HepG2 (cell line): ENCODE results near the gene KIAA0319L. TPM values are rescaled to one million over a fixed set of nuclear protein-coding genes. Genes with fewer than 3 reads are reported as not detected.

ENCODE experiments used
- CBFB ChIP-seq: sonication (generic); formaldehyde crosslinking; IDR thresholded peaks from 2 replicates; pipeline ENCODE4 v1.4.0; 2020; ENCODE audit warnings: missing genetic modification reagents
- DR1 ChIP-seq: sonication (generic); formaldehyde crosslinking; IDR thresholded peaks from 2 replicates; pipeline ENCODE4 v1.8.0; 2021; ENCODE audit warnings: mild to moderate bottlenecking, missing genetic modification reagents, inconsistent platforms
- FOXJ3 ChIP-seq: sonication (generic); formaldehyde crosslinking; IDR thresholded peaks from 2 replicates; pipeline ENCODE4 v1.4.0; 2020; ENCODE audit warnings: missing genetic modification reagents, mild to moderate bottlenecking, borderline replicate concordance
- FOXK1 ChIP-seq: sonication (generic); formaldehyde crosslinking; IDR thresholded peaks from 2 replicates; pipeline ENCODE4 v1.4.0; 2020; ENCODE audit warnings: low read depth, missing genetic modification reagents, borderline replicate concordance
- MAFG ChIP-seq: sonication (generic); formaldehyde crosslinking; IDR thresholded peaks from 2 replicates; pipeline ENCODE4 v1.5.1; 2020; ENCODE audit warnings: mild to moderate bottlenecking, missing genetic modification reagents
- RARA ChIP-seq: IDR thresholded peaks from 2 replicates; pipeline ENCODE4 v1.6.1; 2016; ENCODE audit warnings: missing genetic modification reagents, missing compliant biosample characterization
- ZFP41 ChIP-seq: sonication (generic); formaldehyde crosslinking; IDR thresholded peaks from 2 replicates; pipeline ENCODE4 v1.4.0; 2020; ENCODE audit warnings: mild to moderate bottlenecking, missing genetic modification reagents, borderline replicate concordance
- ZNF451 ChIP-seq: sonication (generic); formaldehyde crosslinking; IDR thresholded peaks from 2 replicates; pipeline ENCODE4 v1.5.0; 2020; ENCODE audit warnings: mild to moderate bottlenecking, missing genetic modification reagents
- ZNF616 ChIP-seq: sonication (generic); formaldehyde crosslinking; IDR thresholded peaks from 2 replicates; pipeline ENCODE4 v1.5.0; 2020; ENCODE audit warnings: low read depth, mild to moderate bottlenecking, missing genetic modification reagents
- ZNF775 ChIP-seq: sonication (generic); formaldehyde crosslinking; IDR thresholded peaks from 2 replicates; pipeline ENCODE4 v1.4.0; 2020; ENCODE audit warnings: missing genetic modification reagents, mild to moderate bottlenecking, moderate library complexity, borderline replicate concordance
- ZNF816 ChIP-seq: sonication (generic); formaldehyde crosslinking; IDR thresholded peaks from 2 replicates; pipeline ENCODE4 v1.8.0; 2022; ENCODE audit warnings: missing genetic modification reagents, mild to moderate bottlenecking, borderline replicate concordance
- polyA plus RNA-seq, 8 experiments: library from polyadenylated mRNA; depleted of rRNA in 3 of 8; stranded (reverse) in 7 of 8; unstranded in 1 of 8; fragments of >200 nt; fragmentation: Illumina TruSeq in 4 of 8; extraction: Trizol in 4 of 8; gene quantifications; 2 replicates each; pipeline versions ENCODE4 v1.2.1 to v1.2.3, GENCODE V29; 2011 to 2016; ENCODE audit warnings: low read depth in 4 of 8, missing spikeins in 1 of 8, mixed read lengths in 1 of 8; ENCODE audit not compliant: insufficient read depth in 1 of 8
- total RNA-seq, 5 experiments: library from RNA; depleted of rRNA; stranded (reverse); fragments of >200 nt; fragmentation: Illumina TruSeq; extraction: Trizol; gene quantifications; 2 replicates each; pipeline ENCODE4 v1.2.3, GENCODE V29; 2016; ENCODE audit warnings: low read depth in 1 of 5
- TF ChIP-seq, protein P1 (sequence below): sonication (generic); formaldehyde crosslinking; IDR thresholded peaks from 2 replicates; pipeline ENCODE4 v1.4.0; 2020; ENCODE audit warnings: mild to moderate bottlenecking, missing genetic modification reagents
- TF ChIP-seq, protein P2 (sequence below): sonication (generic); formaldehyde crosslinking; IDR thresholded peaks from 2 replicates; pipeline ENCODE4 v1.4.0; 2020; ENCODE audit warnings: missing genetic modification reagents
- TF ChIP-seq, protein P3 (sequence below): sonication (generic); formaldehyde crosslinking; IDR thresholded peaks from 2 replicates; pipeline ENCODE4 v1.5.0; 2020; ENCODE audit warnings: missing genetic modification reagents
- TF ChIP-seq, protein P4 (sequence below): fragments of 450-650 bp; IDR thresholded peaks from 2 replicates; pipeline ENCODE4 v1.6.1; 2017; ENCODE audit warnings: mild to moderate bottlenecking
- TF ChIP-seq, protein P5 (sequence below): sonication (generic); formaldehyde crosslinking; IDR thresholded peaks from 2 replicates; pipeline ENCODE4 v1.8.0; 2023; ENCODE audit warnings: mild to moderate bottlenecking, missing genetic modification reagents

The KIAA0319L gene
- total and polyA plus RNA-seq, 2 of the 13 experiments (the other 11 are each of a cell fraction or from before 2014, with no cell fraction given) = 33.4 to 82.6 TPM

DNA sequence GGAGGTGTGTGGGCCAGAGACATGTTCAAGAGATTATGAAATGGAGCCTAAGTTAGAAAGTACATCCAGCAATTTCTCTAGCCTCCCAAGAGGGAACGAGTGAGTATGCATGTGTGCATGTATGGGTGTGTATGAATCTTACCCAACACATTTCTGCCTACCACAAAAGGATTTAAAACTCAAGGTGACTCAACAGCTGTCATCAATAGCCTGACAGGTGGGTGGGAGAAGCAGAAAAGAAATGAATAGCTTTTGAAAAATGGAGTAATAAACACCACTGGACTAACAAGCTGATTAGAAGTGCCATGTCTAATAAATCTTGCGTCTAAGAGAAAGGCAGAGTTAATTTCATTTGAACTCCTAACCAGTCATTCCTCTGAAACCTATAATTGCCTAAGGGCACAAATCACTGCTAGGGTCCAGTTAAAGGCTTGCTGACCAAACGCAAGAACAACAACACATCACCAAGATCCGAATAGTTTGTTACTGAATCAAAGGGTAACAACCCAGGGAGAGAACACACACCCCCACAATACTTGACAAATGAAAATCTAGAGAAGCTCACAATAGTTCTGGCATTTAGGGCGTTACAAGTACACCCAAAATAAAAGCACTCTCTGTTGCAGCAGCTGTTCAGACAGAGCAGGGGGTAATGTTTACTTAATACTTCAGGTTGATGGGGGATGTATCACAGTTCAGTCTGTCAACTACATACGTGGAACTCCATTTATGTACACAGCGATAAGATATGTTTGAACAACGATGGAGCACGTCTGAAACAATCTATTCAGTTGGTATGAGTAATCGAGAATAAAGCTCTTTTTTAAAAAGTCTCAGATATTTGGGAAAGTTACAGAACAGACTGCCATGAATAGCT is 1.4 kb downstream of the KIAA0319L start (continued):
- TF ChIP-seq, protein P1, sequence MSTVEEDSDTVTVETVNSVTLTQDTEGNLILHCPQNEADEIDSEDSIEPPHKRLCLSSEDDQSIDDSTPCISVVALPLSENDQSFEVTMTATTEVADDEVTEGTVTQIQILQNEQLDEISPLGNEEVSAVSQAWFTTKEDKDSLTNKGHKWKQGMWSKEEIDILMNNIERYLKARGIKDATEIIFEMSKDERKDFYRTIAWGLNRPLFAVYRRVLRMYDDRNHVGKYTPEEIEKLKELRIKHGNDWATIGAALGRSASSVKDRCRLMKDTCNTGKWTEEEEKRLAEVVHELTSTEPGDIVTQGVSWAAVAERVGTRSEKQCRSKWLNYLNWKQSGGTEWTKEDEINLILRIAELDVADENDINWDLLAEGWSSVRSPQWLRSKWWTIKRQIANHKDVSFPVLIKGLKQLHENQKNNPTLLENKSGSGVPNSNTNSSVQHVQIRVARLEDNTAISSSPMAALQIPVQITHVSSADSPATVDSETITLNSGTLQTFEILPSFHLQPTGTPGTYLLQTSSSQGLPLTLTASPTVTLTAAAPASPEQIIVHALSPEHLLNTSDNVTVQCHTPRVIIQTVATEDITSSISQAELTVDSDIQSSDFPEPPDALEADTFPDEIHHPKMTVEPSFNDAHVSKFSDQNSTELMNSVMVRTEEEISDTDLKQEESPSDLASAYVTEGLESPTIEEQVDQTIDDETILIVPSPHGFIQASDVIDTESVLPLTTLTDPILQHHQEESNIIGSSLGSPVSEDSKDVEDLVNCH = no peak
- no peak for TF ChIP-seq MAFG (CRISPR knock-in tag)
- no peak; the same call in 1 of the 2 replicates for TF ChIP-seq ZNF816
- TF ChIP-seq ZNF616 (CRISPR knock-in tag) = no peak
- TF ChIP-seq FOXK1 (CRISPR knock-in tag) = no peak
- no peak for TF ChIP-seq ZFP41 (CRISPR knock-in tag)
- TF ChIP-seq CBFB (CRISPR knock-in tag) = no peak
- TF ChIP-seq ZNF451 = no peak
- TF ChIP-seq ZNF775 (CRISPR knock-in tag) = no peak
- TF ChIP-seq, protein P2, sequence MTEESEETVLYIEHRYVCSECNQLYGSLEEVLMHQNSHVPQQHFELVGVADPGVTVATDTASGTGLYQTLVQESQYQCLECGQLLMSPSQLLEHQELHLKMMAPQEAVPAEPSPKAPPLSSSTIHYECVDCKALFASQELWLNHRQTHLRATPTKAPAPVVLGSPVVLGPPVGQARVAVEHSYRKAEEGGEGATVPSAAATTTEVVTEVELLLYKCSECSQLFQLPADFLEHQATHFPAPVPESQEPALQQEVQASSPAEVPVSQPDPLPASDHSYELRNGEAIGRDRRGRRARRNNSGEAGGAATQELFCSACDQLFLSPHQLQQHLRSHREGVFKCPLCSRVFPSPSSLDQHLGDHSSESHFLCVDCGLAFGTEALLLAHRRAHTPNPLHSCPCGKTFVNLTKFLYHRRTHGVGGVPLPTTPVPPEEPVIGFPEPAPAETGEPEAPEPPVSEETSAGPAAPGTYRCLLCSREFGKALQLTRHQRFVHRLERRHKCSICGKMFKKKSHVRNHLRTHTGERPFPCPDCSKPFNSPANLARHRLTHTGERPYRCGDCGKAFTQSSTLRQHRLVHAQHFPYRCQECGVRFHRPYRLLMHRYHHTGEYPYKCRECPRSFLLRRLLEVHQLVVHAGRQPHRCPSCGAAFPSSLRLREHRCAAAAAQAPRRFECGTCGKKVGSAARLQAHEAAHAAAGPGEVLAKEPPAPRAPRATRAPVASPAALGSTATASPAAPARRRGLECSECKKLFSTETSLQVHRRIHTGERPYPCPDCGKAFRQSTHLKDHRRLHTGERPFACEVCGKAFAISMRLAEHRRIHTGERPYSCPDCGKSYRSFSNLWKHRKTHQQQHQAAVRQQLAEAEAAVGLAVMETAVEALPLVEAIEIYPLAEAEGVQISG = no peak
- TF ChIP-seq DR1 = no peak
- TF ChIP-seq, protein P3, sequence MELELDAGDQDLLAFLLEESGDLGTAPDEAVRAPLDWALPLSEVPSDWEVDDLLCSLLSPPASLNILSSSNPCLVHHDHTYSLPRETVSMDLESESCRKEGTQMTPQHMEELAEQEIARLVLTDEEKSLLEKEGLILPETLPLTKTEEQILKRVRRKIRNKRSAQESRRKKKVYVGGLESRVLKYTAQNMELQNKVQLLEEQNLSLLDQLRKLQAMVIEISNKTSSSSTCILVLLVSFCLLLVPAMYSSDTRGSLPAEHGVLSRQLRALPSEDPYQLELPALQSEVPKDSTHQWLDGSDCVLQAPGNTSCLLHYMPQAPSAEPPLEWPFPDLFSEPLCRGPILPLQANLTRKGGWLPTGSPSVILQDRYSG (CRISPR knock-in tag) = no peak
- TF ChIP-seq, protein P4, sequence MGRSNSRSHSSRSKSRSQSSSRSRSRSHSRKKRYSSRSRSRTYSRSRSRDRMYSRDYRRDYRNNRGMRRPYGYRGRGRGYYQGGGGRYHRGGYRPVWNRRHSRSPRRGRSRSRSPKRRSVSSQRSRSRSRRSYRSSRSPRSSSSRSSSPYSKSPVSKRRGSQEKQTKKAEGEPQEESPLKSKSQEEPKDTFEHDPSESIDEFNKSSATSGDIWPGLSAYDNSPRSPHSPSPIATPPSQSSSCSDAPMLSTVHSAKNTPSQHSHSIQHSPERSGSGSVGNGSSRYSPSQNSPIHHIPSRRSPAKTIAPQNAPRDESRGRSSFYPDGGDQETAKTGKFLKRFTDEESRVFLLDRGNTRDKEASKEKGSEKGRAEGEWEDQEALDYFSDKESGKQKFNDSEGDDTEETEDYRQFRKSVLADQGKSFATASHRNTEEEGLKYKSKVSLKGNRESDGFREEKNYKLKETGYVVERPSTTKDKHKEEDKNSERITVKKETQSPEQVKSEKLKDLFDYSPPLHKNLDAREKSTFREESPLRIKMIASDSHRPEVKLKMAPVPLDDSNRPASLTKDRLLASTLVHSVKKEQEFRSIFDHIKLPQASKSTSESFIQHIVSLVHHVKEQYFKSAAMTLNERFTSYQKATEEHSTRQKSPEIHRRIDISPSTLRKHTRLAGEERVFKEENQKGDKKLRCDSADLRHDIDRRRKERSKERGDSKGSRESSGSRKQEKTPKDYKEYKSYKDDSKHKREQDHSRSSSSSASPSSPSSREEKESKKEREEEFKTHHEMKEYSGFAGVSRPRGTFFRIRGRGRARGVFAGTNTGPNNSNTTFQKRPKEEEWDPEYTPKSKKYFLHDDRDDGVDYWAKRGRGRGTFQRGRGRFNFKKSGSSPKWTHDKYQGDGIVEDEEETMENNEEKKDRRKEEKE = no peak
- peak; percentile 74 for TF ChIP-seq RARA
- peak; percentile 54; the same call in 1 of the 2 replicates for TF ChIP-seq FOXJ3
- TF ChIP-seq, protein P5, sequence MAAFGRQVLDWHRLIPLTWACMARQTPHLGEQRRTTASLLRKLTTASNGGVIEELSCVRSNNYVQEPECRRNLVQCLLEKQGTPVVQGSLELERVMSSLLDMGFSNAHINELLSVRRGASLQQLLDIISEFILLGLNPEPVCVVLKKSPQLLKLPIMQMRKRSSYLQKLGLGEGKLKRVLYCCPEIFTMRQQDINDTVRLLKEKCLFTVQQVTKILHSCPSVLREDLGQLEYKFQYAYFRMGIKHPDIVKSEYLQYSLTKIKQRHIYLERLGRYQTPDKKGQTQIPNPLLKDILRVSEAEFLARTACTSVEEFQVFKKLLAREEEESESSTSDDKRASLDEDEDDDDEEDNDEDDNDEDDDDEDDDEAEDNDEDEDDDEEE (CRISPR knock-in tag) = no peak
